Measurements from ENCODE around the gene ADARB1.

ADARB1 gene

DNA sequence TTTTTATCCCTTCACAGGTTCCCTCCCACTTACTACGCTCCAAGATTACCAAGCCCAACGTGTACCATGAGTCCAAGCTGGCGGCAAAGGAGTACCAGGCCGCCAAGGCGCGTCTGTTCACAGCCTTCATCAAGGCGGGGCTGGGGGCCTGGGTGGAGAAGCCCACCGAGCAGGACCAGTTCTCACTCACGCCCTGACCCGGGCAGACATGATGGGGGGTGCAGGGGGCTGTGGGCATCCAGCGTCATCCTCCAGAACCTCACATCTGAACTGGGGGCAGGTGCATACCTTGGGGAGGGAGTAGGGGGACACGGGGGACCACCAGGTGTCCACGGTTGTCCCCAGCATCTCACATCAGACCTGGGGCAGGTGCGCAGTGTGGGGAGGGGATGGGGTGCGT lies 147.6 kb downstream of the ADARB1 start:
- no peak for DNase-seq (ENCODE audit: low read depth in 2 of 2, low spot score in 1 of 2)

DNA sequence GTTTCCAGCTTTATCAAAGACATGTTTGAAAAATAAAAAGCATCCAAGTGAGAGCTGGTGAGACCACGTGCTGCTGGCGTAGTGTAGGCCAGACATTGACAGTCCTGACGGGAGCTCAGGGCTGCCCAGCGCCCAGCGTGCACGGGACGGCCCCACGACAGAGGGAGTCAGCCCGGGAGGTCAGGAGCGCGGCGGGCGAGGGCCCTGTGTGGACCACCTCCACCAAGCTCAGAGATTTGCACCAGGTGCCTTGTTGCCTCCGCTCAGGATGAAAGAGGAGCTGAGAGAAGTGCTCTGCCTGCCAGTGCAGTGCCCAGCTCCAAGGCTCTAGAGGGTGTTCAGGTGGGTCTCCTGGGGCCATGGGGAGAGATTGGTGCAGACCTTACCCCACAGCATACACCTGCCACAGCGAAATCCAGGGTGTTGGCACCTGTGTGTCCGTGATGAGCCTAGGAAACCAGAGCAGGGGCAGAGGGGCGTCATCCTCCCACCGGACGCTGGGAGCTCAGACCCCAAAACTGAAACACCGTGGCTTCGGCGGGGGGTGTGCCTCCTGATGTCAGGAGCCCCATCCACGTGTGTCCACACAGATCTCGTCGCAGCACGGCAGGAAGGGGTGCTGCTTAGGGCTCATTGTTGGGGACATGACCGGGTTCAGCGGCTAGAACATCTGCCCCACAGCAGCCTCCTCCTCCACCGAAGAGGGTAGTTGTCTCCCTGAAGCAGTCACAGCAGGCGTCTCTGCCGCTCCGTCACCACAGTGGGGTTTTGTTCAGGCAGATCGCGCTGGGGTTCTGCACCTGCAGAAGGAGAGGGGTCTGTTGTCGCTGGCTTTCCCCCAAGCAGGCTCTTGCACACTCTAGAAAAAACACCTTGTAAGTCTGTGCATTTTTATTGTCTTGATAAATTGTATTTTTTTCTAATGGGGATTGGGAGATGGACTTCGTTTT lies 149.1 kb downstream of the ADARB1 start:
- no peak for DNase-seq (ENCODE audit: low read depth in 2 of 2, low spot score in 1 of 2)

DNA sequence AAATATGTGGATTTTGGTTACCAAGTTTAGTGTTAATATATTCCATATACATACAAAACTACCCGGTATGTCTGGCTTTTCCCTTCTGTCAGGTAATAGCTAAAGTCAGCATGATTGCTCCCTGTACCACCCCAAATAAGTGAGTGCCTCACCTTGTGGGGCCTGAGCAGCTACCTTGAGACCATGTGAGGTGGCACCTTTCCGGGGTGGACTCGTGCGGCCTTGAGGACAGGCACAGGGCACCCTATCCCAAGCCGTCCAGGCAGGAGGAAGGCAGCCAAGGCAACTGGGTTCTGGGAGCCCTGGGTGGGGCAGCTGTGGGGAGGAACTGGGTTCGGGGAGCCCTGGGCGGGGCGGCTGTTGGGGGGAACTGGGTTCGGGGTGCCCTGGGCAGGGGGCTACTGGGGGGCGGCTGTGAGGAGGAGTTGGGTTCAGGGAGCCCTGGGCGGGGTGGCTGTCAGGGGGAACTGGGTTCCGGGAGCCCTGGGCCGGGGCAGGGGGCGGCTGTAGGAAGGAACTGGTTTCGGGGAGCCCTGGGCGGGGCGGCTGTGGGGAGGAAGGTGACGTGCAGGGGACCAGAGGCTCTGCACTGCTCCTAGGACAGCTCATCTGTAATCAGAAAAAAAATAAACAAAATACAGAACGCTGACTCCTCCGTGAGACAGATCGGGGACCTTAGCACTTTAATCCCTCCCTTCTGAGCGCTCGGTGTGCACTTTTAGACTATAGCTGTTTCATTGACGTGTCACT lies 150.0 kb downstream of the ADARB1 start:
- DNase-seq (ENCODE audit: low read depth in 2 of 2, low spot score in 1 of 2) = peak in 1 of 2 donors; percentile 43

DNA sequence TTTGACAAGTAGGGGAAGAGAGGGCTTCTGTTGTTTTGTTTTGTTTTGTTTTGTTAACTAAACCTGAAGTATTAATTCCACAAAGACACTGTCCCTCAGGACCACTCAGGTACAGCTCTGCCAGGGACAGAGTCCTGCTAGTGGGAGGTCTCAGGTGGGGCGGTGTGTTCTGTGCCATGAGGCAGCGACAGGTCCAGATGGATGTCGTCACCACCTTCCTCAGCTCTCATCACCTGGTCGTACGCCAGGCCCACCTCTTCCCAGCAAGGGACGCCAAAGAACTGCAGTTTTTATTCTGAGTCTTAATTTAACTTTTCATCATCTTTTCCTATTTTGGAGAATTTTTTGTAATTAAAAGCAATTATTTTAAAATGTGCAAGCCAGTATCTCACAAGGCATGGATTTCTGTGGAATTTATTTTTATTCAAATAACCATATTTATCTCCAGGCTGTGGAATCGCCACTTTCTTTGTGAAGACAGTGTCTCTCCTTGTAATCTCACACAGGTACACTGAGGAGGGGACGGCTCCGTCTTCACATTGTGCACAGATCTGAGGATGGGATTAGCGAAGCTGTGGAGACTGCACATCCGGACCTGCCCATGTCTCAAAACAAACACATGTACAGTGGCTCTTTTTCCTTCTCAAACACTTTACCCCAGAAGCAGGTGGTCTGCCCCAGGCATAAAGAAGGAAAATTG lies 150.8 kb downstream of the ADARB1 start:
- no peak for DNase-seq (ENCODE audit: low read depth in 2 of 2, low spot score in 1 of 2)

DNA sequence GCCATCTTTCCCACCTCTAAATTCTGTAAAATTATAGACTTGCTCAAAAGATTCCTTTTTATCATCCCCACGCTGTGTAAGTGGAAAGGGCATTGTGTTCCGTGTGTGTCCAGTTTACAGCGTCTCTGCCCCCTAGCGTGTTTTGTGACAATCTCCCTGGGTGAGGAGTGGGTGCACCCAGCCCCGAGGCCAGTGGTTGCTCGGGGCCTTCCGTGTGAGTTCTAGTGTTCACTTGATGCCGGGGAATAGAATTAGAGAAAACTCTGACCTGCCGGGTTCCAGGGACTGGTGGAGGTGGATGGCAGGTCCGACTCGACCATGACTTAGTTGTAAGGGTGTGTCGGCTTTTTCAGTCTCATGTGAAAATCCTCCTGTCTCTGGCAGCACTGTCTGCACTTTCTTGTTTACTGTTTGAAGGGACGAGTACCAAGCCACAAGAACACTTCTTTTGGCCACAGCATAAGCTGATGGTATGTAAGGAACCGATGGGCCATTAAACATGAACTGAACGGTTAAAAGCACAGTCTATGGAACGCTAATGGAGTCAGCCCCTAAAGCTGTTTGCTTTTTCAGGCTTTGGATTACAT lies 151.5 kb downstream of the ADARB1 start:
- DNase-seq (ENCODE audit: low read depth in 2 of 2, low spot score in 1 of 2) = no peak

DNA sequence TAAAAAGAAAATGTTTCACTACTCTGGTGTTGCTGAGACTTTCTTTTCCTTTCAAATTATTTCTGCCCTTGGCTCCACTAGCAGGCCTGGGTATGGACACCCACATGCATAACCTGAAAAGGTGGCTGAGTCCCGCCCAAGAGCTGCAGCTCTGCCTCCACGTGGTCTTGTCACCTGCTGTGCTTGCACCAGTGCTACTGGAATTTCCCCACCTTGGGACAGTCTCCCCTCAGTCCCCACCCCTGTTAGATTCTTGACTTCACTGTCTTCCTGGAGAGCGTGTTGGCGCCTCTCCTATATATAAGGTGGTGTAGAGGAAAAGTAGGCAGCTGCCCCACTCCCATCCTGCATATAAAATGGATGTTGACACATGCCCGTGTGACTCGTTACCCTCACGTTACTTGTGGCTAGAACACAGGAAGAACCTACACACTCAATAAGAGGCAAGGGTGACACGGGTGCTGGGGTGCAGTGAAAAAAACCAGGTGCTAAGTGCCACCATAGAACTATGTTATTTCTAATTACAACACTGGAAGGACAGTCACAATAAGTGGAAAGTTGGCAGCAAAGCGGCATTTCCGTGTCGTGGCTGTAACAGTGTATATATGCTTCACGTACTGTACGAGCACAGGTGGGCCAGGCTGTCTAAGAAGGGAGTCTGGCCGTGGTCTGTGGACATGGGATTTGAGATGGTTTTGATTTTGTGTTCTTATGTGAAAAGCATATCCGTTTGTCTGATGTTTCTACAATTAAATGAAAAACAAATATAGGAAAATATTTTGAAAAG lies 152.4 kb downstream of the ADARB1 start:
- no peak for DNase-seq (ENCODE audit: low read depth in 2 of 2, low spot score in 1 of 2)

DNA sequence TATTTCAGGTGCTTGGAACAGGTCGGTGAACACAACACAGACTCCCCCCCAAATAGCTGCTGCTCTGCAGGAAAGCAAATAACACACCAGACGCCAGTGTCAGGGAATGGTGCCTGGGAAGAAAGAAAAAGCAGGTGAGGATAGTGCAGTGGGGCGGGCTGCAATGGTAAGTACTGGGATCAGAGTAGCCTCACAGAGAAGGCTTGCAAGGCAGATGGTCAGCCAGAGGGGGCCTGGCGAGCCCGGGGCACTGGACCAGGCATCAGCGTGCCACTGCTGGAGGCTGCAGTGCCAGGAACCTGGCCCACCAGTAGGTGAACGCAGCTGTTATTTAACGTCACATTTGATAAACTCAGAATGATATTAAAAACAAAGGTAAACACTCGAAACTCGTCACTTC lies 153.4 kb downstream of the ADARB1 start:
- no peak for DNase-seq (ENCODE audit: low read depth in 2 of 2, low spot score in 1 of 2)

DNA sequence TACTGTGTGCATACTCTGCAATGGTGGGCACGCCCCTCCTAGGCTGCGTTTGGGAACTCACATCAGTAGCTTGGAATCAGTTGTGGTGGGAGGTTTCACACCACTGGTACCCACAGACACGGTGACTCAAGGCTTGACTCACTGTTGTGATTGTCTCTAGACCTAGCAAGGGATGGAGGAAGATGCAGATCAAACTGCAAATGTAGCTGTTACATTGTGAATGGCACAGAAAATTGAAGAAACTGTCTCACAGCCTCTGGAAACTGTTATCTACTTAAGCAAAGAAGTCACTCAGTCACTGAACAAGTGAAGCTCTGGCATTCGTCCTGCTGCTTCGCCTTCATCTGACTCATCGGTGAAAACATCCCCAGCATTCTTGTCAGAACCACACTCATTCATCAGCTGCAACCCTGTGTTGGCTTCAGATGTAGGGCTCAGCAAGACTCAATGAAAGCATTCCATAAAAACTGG lies 153.8 kb downstream of the ADARB1 start:
- DNase-seq (ENCODE audit: low read depth in 2 of 2, low spot score in 1 of 2) = peak; percentile 42 to 59

DNA sequence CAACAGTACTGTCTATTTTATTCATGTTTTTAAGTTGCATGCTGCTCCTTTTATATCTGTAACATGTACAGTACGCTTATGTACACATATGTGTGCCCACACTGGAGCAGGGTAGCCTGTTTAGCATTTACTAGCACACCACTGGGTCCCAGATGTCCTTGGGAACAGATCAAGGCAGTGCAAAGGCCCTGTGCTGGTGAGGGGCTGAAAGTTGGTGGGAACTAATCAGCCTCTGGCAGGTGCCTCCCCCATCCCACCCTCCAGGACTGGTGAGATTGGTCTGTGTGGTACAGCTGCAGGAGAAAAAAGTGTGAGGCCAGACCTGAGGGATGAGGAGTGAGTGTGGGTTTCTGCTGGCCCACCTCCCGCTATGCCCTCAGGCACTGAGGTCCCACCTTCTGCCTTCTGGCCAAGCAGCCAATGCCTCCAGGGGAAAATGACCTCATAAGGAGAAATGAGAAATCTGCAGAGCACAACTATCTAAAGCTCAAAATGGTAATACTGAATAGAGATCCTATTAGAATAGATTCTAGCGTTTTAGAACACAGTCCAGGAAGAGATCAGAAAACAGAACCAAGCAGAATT lies 154.4 kb downstream of the ADARB1 start:
- DNase-seq (ENCODE audit: low read depth in 2 of 2, low spot score in 1 of 2) = no peak

DNA sequence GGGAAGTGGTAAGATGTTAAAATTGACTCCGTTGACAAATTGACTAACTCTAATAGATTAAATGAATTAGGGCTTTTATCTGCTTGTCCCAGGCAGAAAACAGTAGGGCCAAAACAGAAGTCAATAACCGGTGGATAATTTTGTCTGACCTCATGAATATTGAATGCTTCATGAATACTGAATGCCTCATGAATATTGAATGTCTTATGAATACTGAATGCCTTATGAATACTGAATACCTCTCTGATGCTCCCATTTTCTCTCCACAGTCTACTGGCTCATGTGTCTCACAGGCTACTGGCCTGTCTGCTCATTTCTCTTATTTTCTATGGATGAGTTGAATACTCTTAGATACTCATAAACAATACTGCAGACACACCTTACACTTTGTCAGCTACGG lies 157.3 kb downstream of the ADARB1 start:
- DNase-seq (ENCODE audit: low read depth in 2 of 2, low spot score in 1 of 2) = no peak

DNA sequence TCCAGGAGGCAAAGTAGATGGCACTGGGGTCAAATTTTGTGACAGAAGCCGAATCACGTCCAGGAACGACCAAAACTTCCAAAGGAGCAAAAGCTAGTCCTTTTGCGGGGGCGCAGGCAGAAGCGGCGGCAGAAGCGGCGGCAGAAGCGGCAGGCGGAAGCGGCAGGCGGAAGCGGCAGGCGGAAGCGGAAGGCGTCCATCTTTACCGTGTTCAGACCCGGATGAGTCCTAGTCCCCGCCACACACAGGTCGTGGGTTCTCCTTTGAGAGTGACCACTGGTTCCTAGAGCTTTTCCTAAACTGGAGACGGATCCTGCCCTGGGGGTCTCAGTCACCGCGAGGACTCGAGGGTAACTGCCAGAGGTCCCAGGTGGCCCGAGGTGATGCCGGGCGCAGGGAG lies 159.7 kb downstream of the ADARB1 start:
- no peak for DNase-seq (ENCODE audit: low read depth in 2 of 2, low spot score in 1 of 2)

DNA sequence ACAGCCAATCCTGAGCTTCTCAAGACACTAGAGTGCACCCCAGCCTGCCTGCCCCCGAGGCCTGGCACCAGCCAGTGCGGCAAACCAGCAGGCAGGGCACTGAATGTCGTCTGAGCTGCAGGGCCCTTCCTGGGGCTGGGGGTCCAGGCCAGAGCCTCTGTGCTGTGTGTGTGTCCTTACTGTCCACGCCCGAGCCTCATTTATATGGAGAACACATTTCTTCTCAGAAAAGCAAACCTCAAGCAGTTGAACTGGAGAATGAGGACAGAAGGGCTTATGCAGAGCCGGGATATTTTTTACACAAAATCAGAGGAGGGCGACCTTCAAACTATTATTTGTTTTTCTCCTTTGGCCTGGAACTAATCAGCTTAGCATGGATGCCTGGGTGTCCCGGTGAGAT lies 160.6 kb downstream of the ADARB1 start:
- no peak for DNase-seq (ENCODE audit: low read depth in 2 of 2, low spot score in 1 of 2)

DNA sequence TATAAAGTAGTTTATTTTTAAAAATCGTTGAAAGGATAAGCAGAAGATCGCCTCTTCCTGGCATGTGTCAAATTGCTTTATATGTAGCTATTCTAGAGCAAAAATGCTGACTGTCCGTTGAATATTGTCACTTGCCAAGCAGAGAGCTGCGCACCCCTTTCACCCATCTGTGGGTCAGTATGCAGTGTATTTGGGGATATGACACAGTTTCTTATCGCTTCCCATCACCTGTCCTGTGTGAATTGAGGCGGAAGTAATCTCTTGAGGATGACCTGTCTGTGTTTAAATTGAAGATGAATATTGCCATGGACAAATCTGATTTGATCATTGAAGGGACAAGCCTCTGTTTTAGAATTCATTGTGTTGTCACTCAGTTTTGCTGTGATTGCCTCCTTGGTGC lies 161.1 kb downstream of the ADARB1 start:
- DNase-seq (ENCODE audit: low read depth in 2 of 2, low spot score in 1 of 2) = no peak

DNA sequence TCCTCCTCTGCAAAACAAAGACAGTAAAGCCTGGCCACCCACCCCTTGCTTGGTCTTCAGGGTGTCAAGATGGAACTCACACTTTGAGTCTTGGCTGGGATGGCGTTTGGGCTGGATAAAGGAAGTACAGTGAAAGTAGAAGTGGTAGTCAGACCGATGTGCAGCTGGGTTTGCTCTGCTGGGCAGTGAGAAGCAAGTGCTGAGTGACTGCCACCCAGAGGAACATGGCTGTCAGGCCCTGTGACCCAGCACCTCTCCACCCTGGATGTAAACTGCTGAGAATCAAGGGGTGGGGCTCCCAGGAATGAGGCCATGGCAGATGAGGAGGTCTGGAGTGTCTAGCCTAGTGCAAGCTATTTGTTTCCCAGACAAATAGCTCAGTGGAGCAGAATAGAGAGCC lies 162.1 kb downstream of the ADARB1 start:
- DNase-seq (ENCODE audit: low read depth in 2 of 2, low spot score in 1 of 2) = no peak

DNA sequence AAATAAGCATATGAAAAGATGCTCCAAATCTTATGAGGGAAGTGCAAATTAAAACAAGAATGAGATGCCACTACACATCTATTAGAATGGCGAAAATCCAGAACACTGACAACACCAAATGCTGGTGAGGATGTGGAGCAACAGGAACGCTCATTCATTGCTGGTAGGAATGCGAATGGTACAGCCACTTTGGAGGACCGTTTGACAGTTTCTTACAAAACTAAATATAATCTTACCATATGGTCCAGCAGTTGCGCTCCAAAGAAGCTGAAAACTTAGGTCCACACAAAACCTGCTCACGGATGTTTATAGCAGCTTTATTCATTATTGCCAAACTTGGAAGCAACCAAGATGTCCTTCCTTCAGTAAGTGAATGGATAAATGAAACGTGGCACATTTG lies 163.0 kb downstream of the ADARB1 start:
- DNase-seq (ENCODE audit: low read depth in 2 of 2, low spot score in 1 of 2) = no peak

DNA sequence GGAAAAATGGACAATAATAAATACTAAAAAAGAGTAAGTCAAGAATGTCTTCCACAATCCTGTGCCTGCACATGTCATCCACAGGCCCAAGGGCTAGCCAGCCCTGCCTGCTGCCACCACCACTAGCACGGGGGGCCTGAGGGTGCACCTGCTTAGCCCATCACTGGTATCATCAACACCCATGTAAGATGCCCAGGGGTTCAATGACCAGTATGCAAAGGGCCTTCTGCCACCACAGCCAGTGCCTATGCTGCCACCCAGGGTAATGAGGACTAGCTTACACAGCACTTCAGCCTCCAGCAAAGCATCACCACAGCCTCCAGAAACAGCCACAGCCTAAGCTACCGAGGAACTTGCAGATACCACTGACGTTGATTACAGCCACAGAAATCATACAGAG lies 167.0 kb downstream of the ADARB1 start:
- no peak for DNase-seq (ENCODE audit: low read depth in 2 of 2, low spot score in 1 of 2)

DNA sequence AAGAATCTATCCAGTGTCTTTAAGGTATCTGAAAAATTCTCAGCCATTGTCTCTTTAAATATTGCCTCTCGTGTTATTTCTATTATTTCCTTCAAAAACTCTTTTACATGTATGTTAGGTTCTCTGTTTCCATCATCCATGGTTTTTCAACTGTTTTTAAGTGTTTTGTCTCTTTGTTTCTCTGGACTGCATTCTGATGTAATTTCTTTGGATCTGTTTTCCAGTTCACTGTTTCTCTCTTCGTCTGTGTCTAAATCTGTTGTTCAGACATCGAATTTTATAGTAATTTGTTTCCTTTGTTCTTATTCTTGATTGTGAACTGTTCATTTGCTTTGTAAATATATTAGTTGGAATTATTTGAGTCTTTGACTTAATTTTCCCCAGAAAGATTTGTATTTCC lies 169.2 kb downstream of the ADARB1 start:
- no peak for DNase-seq (ENCODE audit: low read depth in 2 of 2, low spot score in 1 of 2)

DNA sequence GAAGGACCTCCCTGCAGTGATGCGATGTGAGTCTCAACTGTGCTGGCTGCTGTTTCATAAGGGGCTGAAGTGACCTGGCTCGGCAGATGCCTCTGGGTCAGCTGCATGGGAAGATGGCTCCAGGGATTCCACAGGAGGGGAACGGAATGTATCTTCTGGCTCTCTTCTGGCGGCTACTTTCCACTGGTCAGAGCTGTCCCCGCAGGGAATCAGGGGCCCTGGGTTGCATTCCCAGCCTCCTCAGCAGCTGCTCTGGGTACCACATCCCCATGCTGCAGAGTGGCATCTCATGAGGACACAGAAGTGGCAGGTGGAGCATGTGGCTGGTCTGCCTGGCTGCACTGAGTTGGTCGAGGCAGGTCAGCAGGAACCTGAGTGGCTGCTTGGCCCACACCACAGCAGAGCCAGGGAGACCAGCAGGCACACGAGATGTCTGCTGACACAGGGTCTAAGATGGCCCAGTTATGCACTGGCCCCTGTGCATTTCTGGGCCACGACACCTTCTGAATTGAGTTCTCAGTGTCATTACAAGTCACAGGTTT lies 170.5 kb downstream of the ADARB1 start:
- no peak for DNase-seq (ENCODE audit: low read depth in 2 of 2, low spot score in 1 of 2)

DNA sequence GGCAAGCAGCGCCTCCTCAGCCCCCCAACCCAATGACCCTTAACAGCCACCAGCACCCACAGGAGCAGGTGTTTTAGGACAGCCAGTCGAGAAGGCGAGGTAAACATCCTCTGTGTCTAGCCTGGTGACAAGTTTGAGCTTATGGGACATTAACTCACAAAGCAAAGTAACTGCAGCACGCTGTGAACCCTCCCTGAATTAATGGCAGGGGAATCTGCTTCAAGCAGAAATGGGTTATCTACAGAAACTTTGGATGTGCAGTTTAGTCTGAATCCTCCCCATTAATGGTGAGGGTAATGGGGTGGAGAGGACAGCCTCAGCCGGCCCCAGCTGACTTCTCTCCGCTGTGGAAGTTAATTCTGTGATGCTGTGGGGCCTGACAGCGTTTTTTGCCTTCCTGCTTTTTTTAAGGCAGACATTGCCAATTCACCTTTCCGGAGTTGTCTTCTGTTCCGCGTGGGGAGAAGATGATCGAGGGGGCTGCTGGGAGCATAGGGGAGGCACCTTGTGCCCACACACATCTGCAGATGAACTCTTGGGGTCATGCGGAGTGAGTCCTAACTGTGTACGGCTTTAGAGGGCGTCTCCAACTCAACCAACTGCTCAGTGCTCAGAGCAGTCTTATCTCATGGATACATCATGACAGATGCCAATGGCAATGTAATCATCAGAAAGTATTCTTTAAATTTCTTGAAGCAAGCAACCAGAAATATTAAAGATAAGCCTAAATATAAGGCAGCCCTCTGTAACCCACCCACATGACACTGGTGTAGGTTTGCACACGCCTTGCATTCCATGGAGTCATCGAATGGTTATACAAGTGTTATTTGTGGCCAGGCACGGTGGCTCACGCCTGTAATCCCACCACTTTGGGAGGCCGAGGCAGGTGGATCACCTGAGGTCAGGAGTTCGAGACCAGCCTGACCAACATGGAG lies 172.3 kb downstream of the ADARB1 start:
- DNase-seq (ENCODE audit: low read depth in 2 of 2, low spot score in 1 of 2) = no peak

Data from stimulated activated CD8-positive, alpha-beta memory T cell treated with anti-CD3 and anti-CD28 coated beads, Interleukin-4, amount 100 ng/mL, for 1 hour (primary cell).